CD14-positive monocyte (primary cell): ENCODE data around the gene STAMBPL1. TPM values are rescaled to one million over a fixed set of nuclear protein-coding genes. Genes with fewer than 3 reads are reported as not detected.

Source experiments
- DNase-seq, 3 donors: peaks; one replicate each; pipeline ENCODE4 v3.0.0-alpha.2; 2011 to 2022
- H2AFZ ChIP-seq: 2 replicates; pipeline ENCODE4 v1.6.0; 2012; ENCODE audit warnings: mild to moderate bottlenecking, low read depth, low read length, inconsistent platforms; ENCODE audit not compliant: insufficient read depth, poor library complexity, severe bottlenecking
- H3K27ac ChIP-seq, 2 donors: 1 replicate in 1 of 2; 2 replicates in 1 of 2; pipeline ENCODE4 v1.5.1; 2012 to 2013; ENCODE audit warnings: low read length in 2 of 2, control low read depth in 1 of 2, inconsistent platforms in 1 of 2, low read depth in 1 of 2, mild to moderate bottlenecking in 1 of 2
- H3K27me3 ChIP-seq, 2 donors: one replicate each; pipeline versions ENCODE4 v1.6.0 to v1.6.1; 2011 to 2013; ENCODE audit warnings: low read length in 2 of 2; ENCODE audit not compliant: control insufficient read depth in 2 of 2, insufficient read depth in 2 of 2
- H3K36me3 ChIP-seq, 2 donors: replicated peaks in 1 of 2; 1 replicate in 1 of 2; 2 replicates in 1 of 2; pipeline versions ENCODE4 v1.5.1 to v1.6.1; 2012 to 2013; ENCODE audit warnings: low read length in 2 of 2, control low read depth in 1 of 2, inconsistent platforms in 1 of 2, mild to moderate bottlenecking in 1 of 2; ENCODE audit not compliant: insufficient read depth in 2 of 2, control insufficient read depth in 1 of 2
- H3K4me1 ChIP-seq, 2 donors: 1 replicate in 1 of 2; 2 replicates in 1 of 2; pipeline versions ENCODE4 v1.5.1 to v1.6.1; 2012 to 2013; ENCODE audit warnings: low read length in 2 of 2, control low read depth in 1 of 2, inconsistent platforms in 1 of 2, mild to moderate bottlenecking in 1 of 2, moderate library complexity in 1 of 2; ENCODE audit not compliant: insufficient read depth in 2 of 2, control insufficient read depth in 1 of 2
- H3K4me2 ChIP-seq: replicated peaks from 2 replicates; pipeline ENCODE3; 2012; ENCODE audit warnings: low read length, moderate library complexity, mild to moderate bottlenecking; ENCODE audit not compliant: poor library complexity, severe bottlenecking; ENCODE audit errors: extremely low read depth
- H3K4me3 ChIP-seq, 3 experiments: fragments of 200-600 bp in 1 of 3; sonication (generic) in 1 of 3; replicated peaks in 1 of 3; 1 replicate in 2 of 3; 2 replicates in 1 of 3; pipeline ENCODE4 v1.5.1; 2011 to 2013; ENCODE audit warnings: low read length in 3 of 3, mild to moderate bottlenecking in 3 of 3, control low read depth in 2 of 3, low read depth in 2 of 3, inconsistent platforms in 1 of 3, moderate library complexity in 1 of 3
- H3K79me2 ChIP-seq: 2 replicates; pipeline ENCODE4 v1.6.0; 2012; ENCODE audit warnings: mild to moderate bottlenecking, control low read depth, inconsistent platforms, low read length, moderate library complexity; ENCODE audit not compliant: insufficient read depth
- H3K9ac ChIP-seq: 2 replicates; pipeline ENCODE4 v1.6.0; 2017; ENCODE audit warnings: low read length, mild to moderate bottlenecking; ENCODE audit not compliant: insufficient read depth, poor library complexity, severe bottlenecking
- H3K9me3 ChIP-seq, 2 donors: replicated peaks in 1 of 2; 1 replicate in 1 of 2; 2 replicates in 1 of 2; pipeline versions ENCODE4 v1.5.1 to v1.6.1; 2012 to 2013; ENCODE audit warnings: low read length in 2 of 2, control low read depth in 1 of 2; ENCODE audit not compliant: control insufficient read depth in 1 of 2, insufficient read depth in 1 of 2
- H4K20me1 ChIP-seq: 2 replicates; pipeline ENCODE4 v1.6.0; 2012; ENCODE audit warnings: mild to moderate bottlenecking, low read length, control low read depth, moderate library complexity; ENCODE audit not compliant: insufficient read depth
- H3K27ac Mint-ChIP-seq, 7 donors: one replicate each; pipeline ENCODE4 v1.8.0; 2020; ENCODE audit warnings: mild to moderate bottlenecking in 7 of 7, mixed read lengths in 7 of 7, moderate library complexity in 6 of 7, inconsistent platforms in 2 of 7
- H3K27me3 Mint-ChIP-seq, 3 donors: one replicate each; pipeline ENCODE4 v1.8.0; 2021 to 2022; ENCODE audit warnings: low read depth in 3 of 3, mild to moderate bottlenecking in 3 of 3, mixed read lengths in 3 of 3, moderate library complexity in 3 of 3, inconsistent platforms in 1 of 3
- H3K36me3 Mint-ChIP-seq, 2 donors: one replicate each; pipeline ENCODE4 v1.8.0; 2020; ENCODE audit warnings: mixed read lengths in 2 of 2, inconsistent platforms in 1 of 2, mild to moderate bottlenecking in 1 of 2
- H3K4me1 Mint-ChIP-seq: one replicate; pipeline ENCODE4 v1.8.0; 2020; ENCODE audit warnings: mild to moderate bottlenecking, mixed read lengths
- H3K4me3 Mint-ChIP-seq, 2 donors: one replicate each; pipeline ENCODE4 v1.8.0; 2020; ENCODE audit warnings: mild to moderate bottlenecking in 2 of 2, mixed read lengths in 2 of 2, moderate library complexity in 1 of 2
- H3K9me3 Mint-ChIP-seq, 7 donors: one replicate each; pipeline ENCODE4 v1.8.0; 2020 to 2022; ENCODE audit warnings: mixed read lengths in 7 of 7, mild to moderate bottlenecking in 6 of 7, moderate library complexity in 6 of 7, inconsistent platforms in 2 of 7
- WGBS: methylation state at CpG from one replicate; pipeline ENCODE4 v1.1.5; 2013; ENCODE audit warnings: missing lambda C conversion rate; ENCODE audit not compliant: insufficient coverage; 5-methylcytosine and 5-hydroxymethylcytosine counted together
- intact Hi-C, 2 donors: fragments of 100-400 bp; cut with micrococcal nuclease; formaldehyde crosslinking; loops; one replicate each; pipeline versions ENCODE4 v1.15.0 to v1.15.1; 2023
- polyA plus RNA-seq, 3 donors: library from polyadenylated mRNA; depleted of rRNA in 1 of 3; unstranded in 2 of 3; stranded (reverse) in 1 of 3; fragments of 300-500 nt in 2 of 3; fragments of >200 nt in 1 of 3; fragmentation: Illumina TruSeq in 2 of 3; gene quantifications; 1 replicate in 2 of 3; 2 replicates in 1 of 3; pipeline ENCODE4 v1.2.3, GENCODE V29; 2012 to 2021
- TF ChIP-seq, protein P1 (sequence below): fragments of 200-600 bp; IDR thresholded peaks from one replicate; pipeline ENCODE4 v1.8.0; 2022; ENCODE audit warnings: antibody characterized with exemption, mild to moderate bottlenecking

STAMBPL1 gene
- polyA plus RNA-seq, 3 donors: 0.07 to 1.5 (median 0.10) TPM

DNA sequence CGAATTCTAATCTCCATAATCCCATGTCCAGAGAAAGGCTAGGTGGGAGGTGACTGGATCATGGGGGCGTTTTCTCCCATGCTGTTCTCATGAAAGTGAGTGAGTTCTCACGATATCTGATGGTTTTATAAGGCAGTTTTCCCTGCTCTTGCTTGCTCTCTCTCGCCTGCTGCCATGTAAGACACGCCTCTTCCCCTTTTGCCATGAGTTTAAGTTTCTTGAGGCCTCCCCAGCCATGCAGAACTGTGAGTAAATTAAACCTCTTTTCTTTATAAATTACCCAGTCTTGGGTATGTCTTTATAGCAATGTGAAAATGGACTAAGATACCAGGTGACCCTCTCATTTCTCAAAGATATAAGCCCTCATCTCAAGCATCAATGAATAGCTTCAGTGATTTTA lies 73.6 kb downstream of the STAMBPL1 start:
- peak in 1 of 3 donors; percentile 12 for DNase-seq
- no peaks in the 10 kb centered on the region for H3K36me3 ChIP-seq
- WGBS: no CpG with 5 or more reads among the region's 5 CpGs
- peaks cover 2 to 12% (median 6%) of the 10 kb centered on the region in 7 donors for H3K9me3 Mint-ChIP-seq
- no peak overlapping the region for H3K27ac ChIP-seq
- no peak overlapping the region for H3K4me3 ChIP-seq
- no peak overlapping the region for H3K27ac Mint-ChIP-seq
- H3K4me1 Mint-ChIP-seq: peaks cover 14% of the 10 kb centered on the region
- no peak overlapping the region for H3K4me2 ChIP-seq
- intact Hi-C loops: no loop called here
- H4K20me1 ChIP-seq: no peaks in the 10 kb centered on the region
- H2AFZ ChIP-seq: no peak overlapping the region
- no peaks in the 10 kb centered on the region for H3K79me2 ChIP-seq
- peaks cover 0 to 4% of the 10 kb centered on the region in 2 donors for H3K4me1 ChIP-seq
- no peak overlapping the region for H3K4me3 Mint-ChIP-seq
- H3K9me3 ChIP-seq: peaks cover 0 to 3% of the 10 kb centered on the region in 2 donors
- no peaks in the 10 kb centered on the region for H3K27me3 ChIP-seq
- TF ChIP-seq, protein P1, sequence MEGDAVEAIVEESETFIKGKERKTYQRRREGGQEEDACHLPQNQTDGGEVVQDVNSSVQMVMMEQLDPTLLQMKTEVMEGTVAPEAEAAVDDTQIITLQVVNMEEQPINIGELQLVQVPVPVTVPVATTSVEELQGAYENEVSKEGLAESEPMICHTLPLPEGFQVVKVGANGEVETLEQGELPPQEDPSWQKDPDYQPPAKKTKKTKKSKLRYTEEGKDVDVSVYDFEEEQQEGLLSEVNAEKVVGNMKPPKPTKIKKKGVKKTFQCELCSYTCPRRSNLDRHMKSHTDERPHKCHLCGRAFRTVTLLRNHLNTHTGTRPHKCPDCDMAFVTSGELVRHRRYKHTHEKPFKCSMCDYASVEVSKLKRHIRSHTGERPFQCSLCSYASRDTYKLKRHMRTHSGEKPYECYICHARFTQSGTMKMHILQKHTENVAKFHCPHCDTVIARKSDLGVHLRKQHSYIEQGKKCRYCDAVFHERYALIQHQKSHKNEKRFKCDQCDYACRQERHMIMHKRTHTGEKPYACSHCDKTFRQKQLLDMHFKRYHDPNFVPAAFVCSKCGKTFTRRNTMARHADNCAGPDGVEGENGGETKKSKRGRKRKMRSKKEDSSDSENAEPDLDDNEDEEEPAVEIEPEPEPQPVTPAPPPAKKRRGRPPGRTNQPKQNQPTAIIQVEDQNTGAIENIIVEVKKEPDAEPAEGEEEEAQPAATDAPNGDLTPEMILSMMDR: no peak
- peaks cover 0 to 2% (median 1%) of the 10 kb centered on the region in 3 donors for H3K27me3 Mint-ChIP-seq
- H3K9ac ChIP-seq: no peak overlapping the region
- peaks cover 0 to 2% of the 10 kb centered on the region in 2 donors for H3K36me3 Mint-ChIP-seq

DNA sequence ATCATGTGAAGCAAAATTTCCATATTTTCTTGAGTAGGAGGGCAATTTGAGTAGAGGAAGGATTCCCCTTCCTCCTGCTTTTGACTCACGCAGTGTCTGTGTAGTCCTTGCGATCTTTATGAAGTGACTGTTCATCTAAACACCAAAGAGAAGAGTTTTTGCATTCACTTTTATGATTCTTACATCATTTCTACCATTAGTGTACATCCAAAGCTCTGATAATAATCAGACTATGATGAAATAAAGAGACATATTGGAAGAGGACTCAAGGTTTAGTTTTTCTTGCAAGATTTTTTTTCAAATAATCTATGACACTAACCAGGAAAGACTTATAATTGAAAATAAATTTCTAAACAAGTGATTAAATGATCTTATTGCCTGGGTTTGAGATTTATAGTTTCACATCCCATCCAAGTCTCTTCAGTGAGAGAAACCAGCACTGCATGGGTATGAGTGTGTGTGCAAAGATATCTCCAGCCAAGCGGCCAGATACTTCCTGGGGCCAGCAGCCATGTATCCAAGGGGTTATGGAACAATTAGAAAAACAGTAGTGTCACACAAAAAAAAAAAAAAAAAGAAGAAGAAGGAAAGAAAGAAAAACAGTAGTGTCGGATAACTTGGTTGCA lies 74.5 kb downstream of the STAMBPL1 start:
- Histone ChIP-seq H3K36me3 (no peaks in the 10 kb centered on the region), H3K4me1 (peaks cover 0 to 4% of the 10 kb centered on the region in 2 donors), H3K4me3 (no peak overlapping the region), H3K79me2 (no peaks in the 10 kb centered on the region), H4K20me1 (no peaks in the 10 kb centered on the region), H3K4me2 (no peak overlapping the region), H2AFZ (no peak overlapping the region), H3K9ac (no peak overlapping the region), H3K27ac (no peak overlapping the region), H3K9me3 (peaks cover 0 to 3% of the 10 kb centered on the region in 2 donors), H3K27me3 (no peaks in the 10 kb centered on the region)
- H3K4me3 Mint-ChIP-seq: no peak overlapping the region
- peaks cover 2 to 12% (median 6%) of the 10 kb centered on the region in 7 donors for H3K9me3 Mint-ChIP-seq
- TF ChIP-seq, protein P1: no peak
- WGBS: no CpG with 5 or more reads among the region's 4 CpGs
- no peak for DNase-seq
- peaks cover 0 to 2% of the 10 kb centered on the region in 2 donors for H3K36me3 Mint-ChIP-seq
- H3K27me3 Mint-ChIP-seq: peaks cover 0 to 2% (median 1%) of the 10 kb centered on the region in 3 donors
- H3K4me1 Mint-ChIP-seq: peaks cover 14% of the 10 kb centered on the region
- intact Hi-C loops: no loop called here
- no peak overlapping the region for H3K27ac Mint-ChIP-seq
